ENCODE measurements around the gene DUSP1. TPM values are rescaled to one million over a fixed set of nuclear protein-coding genes. Genes with fewer than 3 reads are reported as not detected.

Gene DUSP1
- total and polyA plus RNA-seq, 2 of the 13 experiments (the other 11 are each of a cell fraction or from before 2014, with no cell fraction given), result 27.1 to 55.5 TPM

- TF ChIP-seq GMEB2 (CRISPR knock-in tag; IDR thresholded peaks at IDR 0.05; ENCODE audit: low read depth), result no peak
- no peak for TF ChIP-seq ZNF124 (CRISPR knock-in tag; IDR thresholded peaks at IDR 0.05)
- no peak for TF ChIP-seq KAT7 (CRISPR knock-in tag; IDR thresholded peaks at IDR 0.05; ENCODE audit: borderline replicate concordance)
- TF ChIP-seq HCFC1 (IDR thresholded peaks at IDR 0.05; ENCODE audit: low read depth, low read length), result no peak
- no peak for TF ChIP-seq PBX3 (CRISPR knock-in tag; IDR thresholded peaks at IDR 0.05; ENCODE audit: borderline replicate concordance)
- peak; percentile 68 for TF ChIP-seq FOSL2 (CRISPR knock-in tag; IDR thresholded peaks at IDR 0.05)
- no peak for TF ChIP-seq ATAD3A (CRISPR knock-in tag; IDR thresholded peaks at IDR 0.05)
- no peak for TF ChIP-seq ZNF264 (CRISPR knock-in tag; IDR thresholded peaks at IDR 0.05)
- TF ChIP-seq ZNF850 (CRISPR knock-in tag; conservative IDR thresholded peaks at IDR 0.05), result no peak
- peak; percentile 43; the same call in 1 of the 3 replicates for TF ChIP-seq MXI1 (IDR thresholded peaks at IDR 0.05; ENCODE audit: borderline replicate concordance, low read depth, low read length)
- TF ChIP-seq TCF7 (IDR thresholded peaks at IDR 0.05; ENCODE audit: low read depth), result no peak
- TF ChIP-seq DNMT3B (CRISPR knock-in tag; conservative IDR thresholded peaks at IDR 0.05), result no peak
- TF ChIP-seq STAT6 (CRISPR knock-in tag; IDR thresholded peaks at IDR 0.05; ENCODE audit: borderline replicate concordance), result no peak
- TF ChIP-seq MED13 (CRISPR knock-in tag; IDR thresholded peaks at IDR 0.05), result no peak
Observed at GRCh38 chr5:172806897-172807672, 36.1 kb upstream of the DUSP1 start (continued).
